ENCODE data around the gene IL1RAP.

Gene IL1RAP

GRCh38 chr3:190541560-190541959 lies 27.7 kb downstream of the IL1RAP start:
- no peak for DNase-seq (ENCODE audit: low read depth)

- DNase-seq (ENCODE audit: low read depth): no peak
Observed at GRCh38 chr3:190542846-190543245, 29.0 kb downstream of the IL1RAP start.

- no peak for DNase-seq (ENCODE audit: low read depth)
Observed at GRCh38 chr3:190543671-190544070, 29.8 kb downstream of the IL1RAP start.

- no peak for DNase-seq (ENCODE audit: low read depth)
Observed at GRCh38 chr3:190545191-190545590, 31.3 kb downstream of the IL1RAP start.

- no peak for DNase-seq (ENCODE audit: low read depth)
Observed at GRCh38 chr3:190546881-190547510, 33.1 kb downstream of the IL1RAP start.

- DNase-seq (ENCODE audit: low read depth): no peak
Observed at GRCh38 chr3:190548031-190548656, 34.3 kb downstream of the IL1RAP start.

- no peak for DNase-seq (ENCODE audit: low read depth)
Observed at GRCh38 chr3:190552021-190552420, 38.1 kb downstream of the IL1RAP start.

GRCh38 chr3:190552969-190553759 lies 39.3 kb downstream of the IL1RAP start:
- no peak for DNase-seq (ENCODE audit: low read depth)

GRCh38 chr3:190554197-190554596 lies 40.3 kb downstream of the IL1RAP start:
- DNase-seq (ENCODE audit: low read depth): no peak

GRCh38 chr3:190556351-190556750 lies 42.5 kb downstream of the IL1RAP start:
- DNase-seq (ENCODE audit: low read depth): no peak

GRCh38 chr3:190557296-190557695 lies 43.4 kb downstream of the IL1RAP start:
- DNase-seq (ENCODE audit: low read depth): no peak

- no peak for DNase-seq (ENCODE audit: low read depth)
Observed at GRCh38 chr3:190558316-190558715, 44.4 kb downstream of the IL1RAP start.

- DNase-seq (ENCODE audit: low read depth): no peak
Observed at GRCh38 chr3:190558796-190559195, 44.9 kb downstream of the IL1RAP start.

- DNase-seq (ENCODE audit: low read depth): no peak
Observed at GRCh38 chr3:190560013-190560895, 46.4 kb downstream of the IL1RAP start.

- no peak for DNase-seq (ENCODE audit: low read depth)
Observed at GRCh38 chr3:190562866-190563510, 49.1 kb downstream of the IL1RAP start.

- no peak for DNase-seq (ENCODE audit: low read depth)
Observed at GRCh38 chr3:190564175-190564574, 50.3 kb downstream of the IL1RAP start.

GRCh38 chr3:190566043-190566933 lies 52.4 kb downstream of the IL1RAP start:
- peak; percentile 100 for DNase-seq (ENCODE audit: low read depth)

GRCh38 chr3:190568036-190568435 lies 54.2 kb downstream of the IL1RAP start:
- no peak for DNase-seq (ENCODE audit: low read depth)

- DNase-seq (ENCODE audit: low read depth): no peak
Observed at GRCh38 chr3:190574473-190574872, 60.6 kb downstream of the IL1RAP start.

GRCh38 chr3:190575437-190576185 lies 61.7 kb downstream of the IL1RAP start:
- DNase-seq (ENCODE audit: low read depth): no peak

Data from ELR (cell line).